ENCODE data around the gene U2AF2.

DNA sequence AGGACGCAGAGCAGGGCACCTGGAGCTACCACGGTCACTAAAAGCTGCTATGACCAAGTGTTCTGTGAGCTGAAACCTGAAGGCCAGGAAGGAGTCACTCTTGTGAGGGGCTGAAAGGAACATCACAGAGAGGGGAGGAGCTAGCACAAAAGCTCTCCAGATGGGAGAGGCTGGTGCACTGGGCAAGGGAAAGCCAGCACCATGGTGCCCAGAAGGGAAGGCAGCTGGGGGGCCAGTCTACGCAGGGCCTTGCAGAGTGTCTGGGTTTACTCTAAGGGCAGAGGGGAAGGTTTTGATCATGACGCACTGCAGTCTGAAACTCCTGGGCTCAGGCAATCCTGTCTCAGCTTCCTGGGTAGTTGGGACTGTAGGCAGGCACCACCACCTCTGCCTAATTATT, 18.1 kb upstream of the U2AF2 start:
- TF ChIP-seq CTCF (IDR thresholded peaks at IDR 0.05; ENCODE audit: low read length) (no peak), EZH2 (optimal IDR thresholded peaks at IDR 0.05; ENCODE audit: low read depth, low read length) (no peak)

Data from MM.1S (cell line).